Measurements from ENCODE around the gene TEX35. TPM values are rescaled to one million over a fixed set of nuclear protein-coding genes. Genes with fewer than 3 reads are reported as not detected.

Gene TEX35
- total RNA-seq, 2 donors from 2014 or later = not detected

DNA sequence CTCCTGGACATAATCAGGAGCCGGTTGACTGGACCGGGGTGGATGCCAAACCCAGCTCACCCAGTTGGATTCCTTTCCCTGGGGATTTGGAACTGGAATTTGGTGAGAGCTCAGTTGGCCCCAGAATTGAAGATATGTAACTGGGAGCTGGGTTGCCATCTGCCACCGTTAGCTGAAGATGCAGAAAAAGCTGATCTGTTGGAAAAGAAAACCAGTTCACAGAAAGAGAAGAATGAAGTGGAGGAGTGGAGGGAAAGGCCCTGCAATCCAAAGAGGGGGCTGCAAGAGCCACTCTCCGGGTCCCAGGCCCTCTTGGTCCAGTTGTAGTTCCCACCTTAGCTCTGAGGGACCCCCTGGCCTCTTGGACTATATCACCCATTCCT lies 16.0 kb downstream of the TEX35 start:
- Mint-ChIP-seq H3K9me3 (no peaks in the 10 kb centered on the region), H3K27me3 (ENCODE audit: insufficient read depth) (no peaks in the 10 kb centered on the region), H3K36me3 (ENCODE audit: low read depth) (no peaks in the 10 kb centered on the region), H3K4me1 (no peaks in the 10 kb centered on the region), H3K27ac (no peak overlapping the region), H3K4me3 (no peak overlapping the region)
- H3K27me3 ChIP-seq (ENCODE audit: control insufficient read depth, insufficient read depth, low read length, poor library complexity, severe bottlenecking) = no peaks in the 10 kb centered on the region
- no peak overlapping the region for H3K27ac ChIP-seq (ENCODE audit: low read depth, low read length)
- H3K4me1 ChIP-seq (ENCODE audit: control insufficient read depth, insufficient read depth, low read length) = no peaks in the 10 kb centered on the region
- DNase-seq = no peak
- H3K4me3 ChIP-seq (ENCODE audit: low read length) = no peak overlapping the region
- H3K9me3 ChIP-seq (ENCODE audit: control insufficient read depth, low read length) = no peaks in the 10 kb centered on the region
- WGBS, 2 experiments (ENCODE audit: insufficient coverage in 1 of 2, insufficient read length in 1 of 2) = 91 to 94% methylated on average over 2 to 4 of the region's 4 CpGs
- no peak overlapping the region for H3K9ac ChIP-seq (ENCODE audit: extremely low read depth, low read length, poor library complexity, severe bottlenecking)
- no peak for TF ChIP-seq CTCF (conservative IDR thresholded peaks at IDR 0.05)
- H3K36me3 ChIP-seq (ENCODE audit: control insufficient read depth, insufficient read depth, low read length) = no peaks in the 10 kb centered on the region

DNA sequence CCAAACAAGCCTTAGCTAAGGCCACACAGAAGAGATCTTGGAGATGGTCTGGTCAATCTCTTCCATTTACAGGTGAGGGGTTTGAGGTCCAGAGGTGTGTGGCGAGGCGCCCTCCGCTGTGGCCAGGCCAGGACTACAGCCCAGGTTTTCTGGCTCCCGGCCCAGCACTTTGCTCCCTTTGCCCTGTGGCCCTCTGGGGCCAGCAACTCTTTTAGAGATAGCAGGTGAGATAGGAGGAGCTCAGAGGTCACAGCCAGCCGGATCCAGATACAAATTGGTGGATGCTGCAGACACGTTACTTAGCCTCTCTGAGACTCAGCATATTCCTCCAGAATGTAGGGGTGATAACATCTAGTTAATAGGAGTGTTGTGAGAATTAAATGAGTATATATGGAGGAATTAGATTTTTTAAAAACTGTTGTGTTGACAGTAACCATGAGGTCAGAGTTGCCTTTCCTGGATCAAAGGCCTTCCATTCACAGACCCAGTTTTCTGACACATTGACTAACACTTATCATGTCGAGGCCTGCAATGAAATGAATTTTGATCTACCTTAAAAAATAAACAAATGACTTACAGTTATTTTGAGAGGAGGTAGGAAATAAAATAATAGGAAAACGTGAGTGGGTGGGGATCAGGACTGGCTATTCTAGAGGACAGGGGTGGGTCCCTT lies 16.6 kb downstream of the TEX35 start:
- DNase-seq = peak; percentile 80
- Histone ChIP-seq H3K4me3 (ENCODE audit: low read length) (no peak overlapping the region), H3K9me3 (ENCODE audit: control insufficient read depth, low read length) (no peaks in the 10 kb centered on the region), H3K4me1 (ENCODE audit: control insufficient read depth, insufficient read depth, low read length) (no peaks in the 10 kb centered on the region), H3K36me3 (ENCODE audit: control insufficient read depth, insufficient read depth, low read length) (no peaks in the 10 kb centered on the region), H3K27ac (ENCODE audit: low read depth, low read length) (no peak overlapping the region), H3K9ac (ENCODE audit: extremely low read depth, low read length, poor library complexity, severe bottlenecking) (no peak overlapping the region), H3K27me3 (ENCODE audit: control insufficient read depth, insufficient read depth, low read length, poor library complexity, severe bottlenecking) (no peaks in the 10 kb centered on the region)
- TF ChIP-seq CTCF (conservative IDR thresholded peaks at IDR 0.05) = peak; percentile 65
- Mint-ChIP-seq H3K4me1 (no peaks in the 10 kb centered on the region), H3K4me3 (no peak overlapping the region), H3K9me3 (no peaks in the 10 kb centered on the region), H3K27ac (no peak overlapping the region), H3K36me3 (ENCODE audit: low read depth) (no peaks in the 10 kb centered on the region), H3K27me3 (ENCODE audit: insufficient read depth) (no peaks in the 10 kb centered on the region)
- WGBS, 2 experiments (ENCODE audit: insufficient coverage in 1 of 2, insufficient read length in 1 of 2) = 86 to 92% methylated on average over 2 to 8 of the region's 8 CpGs

- Mint-ChIP-seq H3K4me3 (no peak overlapping the region), H3K27me3 (ENCODE audit: insufficient read depth) (no peaks in the 10 kb centered on the region), H3K36me3 (ENCODE audit: low read depth) (no peaks in the 10 kb centered on the region), H3K27ac (no peak overlapping the region), H3K4me1 (no peaks in the 10 kb centered on the region), H3K9me3 (no peaks in the 10 kb centered on the region)
- peak; percentile 45 for DNase-seq
- H3K27me3 ChIP-seq (ENCODE audit: control insufficient read depth, insufficient read depth, low read length, poor library complexity, severe bottlenecking) = no peaks in the 10 kb centered on the region
- no peak overlapping the region for H3K4me3 ChIP-seq (ENCODE audit: low read length)
- no peak overlapping the region for H3K9ac ChIP-seq (ENCODE audit: extremely low read depth, low read length, poor library complexity, severe bottlenecking)
- H3K4me1 ChIP-seq (ENCODE audit: control insufficient read depth, insufficient read depth, low read length) = no peaks in the 10 kb centered on the region
- H3K27ac ChIP-seq (ENCODE audit: low read depth, low read length) = no peak overlapping the region
- no peak for TF ChIP-seq CTCF (conservative IDR thresholded peaks at IDR 0.05)
- no peaks in the 10 kb centered on the region for H3K36me3 ChIP-seq (ENCODE audit: control insufficient read depth, insufficient read depth, low read length)
- no peaks in the 10 kb centered on the region for H3K9me3 ChIP-seq (ENCODE audit: control insufficient read depth, low read length)
- 100% methylated on average over 2 of the region's 2 CpGs; no CpG with 5 or more reads in 1 of the 2 experiments for WGBS, 2 experiments (ENCODE audit: insufficient coverage in 1 of 2, insufficient read length in 1 of 2)
These were observed 17.1 kb downstream of the TEX35 start for GRCh38 chr1:178530037-178530402.
